SK-N-SH treated with all-trans-retinoic acid at 6 μM for 48 hours (cell line): ENCODE results near the gene ATN1.

ENCODE experiments used
- ATAC-seq: fragments of 200-7000 bp; cut with Tn5 transposase; 3 replicates; pipeline ENCODE4 v1.9.1; 2020; ENCODE audit warnings: mild to moderate bottlenecking, moderate library complexity
- ARNTL ChIP-seq: fragments of 450-650 bp; formaldehyde crosslinking; IDR thresholded peaks from 2 replicates; pipeline ENCODE4 v1.5.0; 2020; ENCODE audit warnings: low read depth, mild to moderate bottlenecking, moderate library complexity, borderline replicate concordance
- BACH2 ChIP-seq: fragments of 250-450 bp; sonication (Bioruptor Pico); IDR thresholded peaks from 2 replicates; pipeline ENCODE4 v1.9.0; 2021; ENCODE audit warnings: mild to moderate bottlenecking, borderline replicate concordance
- CREB5 ChIP-seq: fragments of 250-450 bp; sonication (Bioruptor Pico); IDR thresholded peaks from 2 replicates; pipeline ENCODE4 v1.5.1; 2020; ENCODE audit warnings: low read depth, mild to moderate bottlenecking, moderate library complexity
- CSDC2 ChIP-seq: fragments of 250-450 bp; sonication (Bioruptor Pico); IDR thresholded peaks from 2 replicates; pipeline ENCODE4 v1.5.0; 2020; ENCODE audit warnings: mild to moderate bottlenecking, moderate library complexity
- CSRNP3 ChIP-seq: fragments of 250-450 bp; sonication (Bioruptor Pico); IDR thresholded peaks from 2 replicates; pipeline ENCODE4 v1.5.1; 2021; ENCODE audit warnings: mild to moderate bottlenecking, moderate library complexity
- GLIS3 ChIP-seq: fragments of 250-450 bp; sonication (Bioruptor Pico); IDR thresholded peaks from 2 replicates; pipeline ENCODE4 v1.5.0; 2020; ENCODE audit warnings: mild to moderate bottlenecking, moderate library complexity
- ISL1 ChIP-seq: fragments of 250-450 bp; sonication (Bioruptor Pico); IDR thresholded peaks from 2 replicates; pipeline ENCODE4 v2.1.2; 2022; ENCODE audit warnings: mild to moderate bottlenecking, moderate library complexity
- OSR1 ChIP-seq: fragments of 250-450 bp; sonication (Bioruptor Pico); IDR thresholded peaks from 2 replicates; pipeline ENCODE4 v1.8.0; 2022; ENCODE audit warnings: moderate library complexity, mild to moderate bottlenecking, inconsistent platforms
- PATZ1 ChIP-seq: fragments of 250-450 bp; sonication (Bioruptor Pico); IDR thresholded peaks from 2 replicates; pipeline ENCODE4 v1.8.0; 2020; ENCODE audit warnings: mild to moderate bottlenecking, moderate library complexity, borderline replicate concordance
- POU6F1 ChIP-seq: fragments of 250-450 bp; sonication (Bioruptor Pico); IDR thresholded peaks from 2 replicates; pipeline ENCODE4 v1.8.0; 2021; ENCODE audit warnings: low read depth, mild to moderate bottlenecking, moderate library complexity, borderline replicate concordance
- PPARA ChIP-seq: fragments of 250-450 bp; sonication (Bioruptor Pico); IDR thresholded peaks from 2 replicates; pipeline ENCODE4 v1.5.0; 2020; ENCODE audit warnings: mild to moderate bottlenecking, borderline replicate concordance
- TCF4 ChIP-seq: fragments of 250-450 bp; sonication (Bioruptor Pico); IDR thresholded peaks from 2 replicates; pipeline ENCODE4 v1.8.0; 2021; ENCODE audit warnings: mild to moderate bottlenecking, moderate library complexity, borderline replicate concordance
- TSHZ2 ChIP-seq: fragments of 250-450 bp; sonication (Bioruptor Pico); IDR thresholded peaks from 2 replicates; pipeline ENCODE4 v1.5.0; 2020; ENCODE audit warnings: mild to moderate bottlenecking, moderate library complexity
- ZC3H10 ChIP-seq: fragments of 250-450 bp; sonication (Bioruptor Pico); IDR thresholded peaks from 2 replicates; pipeline ENCODE4 v1.5.1; 2021; ENCODE audit warnings: mild to moderate bottlenecking, moderate library complexity
- ZFP3 ChIP-seq: fragments of 250-450 bp; sonication (Bioruptor Pico); IDR thresholded peaks from 2 replicates; pipeline ENCODE4 v1.5.0; 2020; ENCODE audit warnings: mild to moderate bottlenecking, moderate library complexity
- ZFP30 ChIP-seq: fragments of 450-650 bp; formaldehyde crosslinking; IDR thresholded peaks from 2 replicates; pipeline ENCODE4 v1.5.0; 2022; ENCODE audit warnings: mild to moderate bottlenecking, moderate library complexity
- ZNF565 ChIP-seq: fragments of 450-650 bp; formaldehyde crosslinking; conservative IDR thresholded peaks from 2 replicates; pipeline ENCODE4 v1.5.0; 2020; ENCODE audit warnings: low read depth, mild to moderate bottlenecking, moderate library complexity
- ZNF70 ChIP-seq: fragments of 450-650 bp; formaldehyde crosslinking; IDR thresholded peaks from 2 replicates; pipeline ENCODE4 v1.5.0; 2020; ENCODE audit warnings: mild to moderate bottlenecking, moderate library complexity

ATN1 gene

DNA sequence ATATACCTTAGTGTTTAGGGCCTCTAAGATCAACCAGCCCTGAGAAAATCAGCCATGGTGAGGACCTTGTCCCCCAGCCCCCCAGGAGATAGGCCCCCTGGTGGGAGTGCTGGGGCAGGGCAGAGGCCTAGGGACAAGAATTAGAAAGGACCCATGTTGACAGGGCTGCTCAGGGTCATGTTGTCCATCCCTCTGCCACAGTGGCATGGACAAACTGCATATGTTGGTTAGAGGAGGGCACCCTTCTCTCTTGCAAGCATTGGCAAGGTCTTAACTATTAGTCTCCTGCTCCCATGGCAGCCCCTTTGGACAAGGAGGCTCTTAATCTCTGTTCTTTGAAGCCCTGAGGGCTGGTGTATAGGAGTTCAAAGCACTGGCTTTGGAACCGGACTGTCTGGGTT, 22.6 kb downstream of the ATN1 start:
- no peak for ATAC-seq
- no peak for TF ChIP-seq ZNF565 (CRISPR knock-in tag)
- no peak for TF ChIP-seq ARNTL

GRCh38 chr12:6950811-6951540, 23.2 kb downstream of the ATN1 start, which contains the start of gene PTPN6:
Gene PTPN6, plus strand, starts transcription at chr12:6951356. Its CDS starts 157 bp downstream, at chr12:6951513.
- no peak for ATAC-seq
- TF ChIP-seq CSDC2 (CRISPR knock-in tag) (no peak), TCF4 (CRISPR knock-in tag) (no peak), ZC3H10 (CRISPR knock-in tag) (no peak), ZNF565 (CRISPR knock-in tag) (no peak), ZFP3 (CRISPR knock-in tag) (no peak)

GRCh38 chr12:6951551-6952120, 23.9 kb downstream of the ATN1 start:
- TF ChIP-seq PPARA (CRISPR knock-in tag), result no peak
- TF ChIP-seq ISL1 (CRISPR knock-in tag), result no peak
- TF ChIP-seq, all 23 proteins: peak for 0
- ATAC-seq, result no peak

DNA sequence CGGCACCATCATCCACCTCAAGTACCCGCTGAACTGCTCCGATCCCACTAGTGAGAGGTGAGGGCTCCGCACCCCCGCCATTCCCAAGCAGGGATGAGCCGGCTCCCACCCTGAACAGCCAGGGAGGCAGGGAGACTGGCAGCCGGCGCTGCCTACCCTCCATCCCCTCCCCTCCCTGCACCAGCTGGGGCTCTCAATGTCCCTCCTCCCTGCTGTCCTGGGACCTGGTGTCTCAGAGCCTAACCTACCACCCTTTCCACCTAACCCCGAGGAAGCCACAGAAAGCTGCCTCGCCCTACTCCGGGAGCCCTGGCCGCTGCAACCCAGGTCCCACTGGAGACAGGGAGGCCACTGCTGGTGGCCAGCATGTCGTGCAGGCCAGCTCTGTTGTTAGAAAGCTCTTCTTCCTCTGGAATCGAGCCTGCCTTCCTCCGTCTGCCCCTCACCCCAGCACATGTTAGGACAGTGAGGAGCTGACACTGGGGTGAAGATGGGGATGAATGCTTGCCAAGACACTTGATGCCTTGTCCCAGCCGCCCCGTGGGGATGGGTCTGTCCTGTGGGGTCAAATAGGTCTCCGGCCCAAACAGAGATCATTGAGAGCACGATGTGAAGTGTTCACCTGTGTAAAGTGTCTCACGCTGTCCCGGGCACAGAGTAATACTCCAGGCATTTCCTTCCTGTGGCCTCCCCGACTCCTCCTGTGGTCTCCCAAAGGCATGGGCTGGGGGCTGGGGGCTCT, 24.5 kb downstream of the ATN1 start:
- TF ChIP-seq CREB5 (CRISPR knock-in tag) (no peak), ZFP3 (CRISPR knock-in tag) (no peak), ZC3H10 (CRISPR knock-in tag) (no peak), CSDC2 (CRISPR knock-in tag) (no peak), ISL1 (CRISPR knock-in tag) (no peak), TSHZ2 (no peak), CSRNP3 (CRISPR knock-in tag) (no peak), OSR1 (CRISPR knock-in tag) (no peak), ZNF565 (CRISPR knock-in tag) (no peak), PATZ1 (CRISPR knock-in tag) (no peak), ZNF70 (CRISPR knock-in tag) (no peak), BACH2 (no peak), ZFP30 (CRISPR knock-in tag) (no peak), POU6F1 (CRISPR knock-in tag) (no peak), GLIS3 (CRISPR knock-in tag) (no peak)
- no peak for ATAC-seq
